ENCODE data around the gene ZDHHC11. TPM values are rescaled to one million over a fixed set of nuclear protein-coding genes. Genes with fewer than 3 reads are reported as not detected.
"Not testable (repeated sequence)": the region's sequence is repeated elsewhere in the genome, so short reads cannot be mapped to it uniquely, and the experiment has no call there.

The ZDHHC11 gene
- total RNA-seq, 1 donor from 2014 or later: 1.5 TPM

DNA sequence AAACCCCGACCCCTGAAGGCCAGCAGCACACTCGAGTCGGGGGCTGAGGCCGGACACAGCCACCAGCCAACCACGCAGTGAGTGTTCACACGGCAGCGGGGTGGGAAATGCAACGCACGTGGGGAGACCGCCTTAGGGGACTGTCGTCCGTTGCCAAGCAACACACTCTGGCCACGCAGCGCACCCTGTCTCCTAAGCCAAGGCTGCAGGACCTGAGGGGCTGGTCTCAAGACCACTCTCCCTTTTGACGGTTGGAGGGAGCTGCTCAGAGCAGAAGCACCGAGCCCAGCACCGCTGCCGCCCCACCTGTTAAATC is 34.3 kb upstream of the ZDHHC11 start:
- no peak for DNase-seq (ENCODE audit: low read depth)
- TF ChIP-seq, protein P1, sequence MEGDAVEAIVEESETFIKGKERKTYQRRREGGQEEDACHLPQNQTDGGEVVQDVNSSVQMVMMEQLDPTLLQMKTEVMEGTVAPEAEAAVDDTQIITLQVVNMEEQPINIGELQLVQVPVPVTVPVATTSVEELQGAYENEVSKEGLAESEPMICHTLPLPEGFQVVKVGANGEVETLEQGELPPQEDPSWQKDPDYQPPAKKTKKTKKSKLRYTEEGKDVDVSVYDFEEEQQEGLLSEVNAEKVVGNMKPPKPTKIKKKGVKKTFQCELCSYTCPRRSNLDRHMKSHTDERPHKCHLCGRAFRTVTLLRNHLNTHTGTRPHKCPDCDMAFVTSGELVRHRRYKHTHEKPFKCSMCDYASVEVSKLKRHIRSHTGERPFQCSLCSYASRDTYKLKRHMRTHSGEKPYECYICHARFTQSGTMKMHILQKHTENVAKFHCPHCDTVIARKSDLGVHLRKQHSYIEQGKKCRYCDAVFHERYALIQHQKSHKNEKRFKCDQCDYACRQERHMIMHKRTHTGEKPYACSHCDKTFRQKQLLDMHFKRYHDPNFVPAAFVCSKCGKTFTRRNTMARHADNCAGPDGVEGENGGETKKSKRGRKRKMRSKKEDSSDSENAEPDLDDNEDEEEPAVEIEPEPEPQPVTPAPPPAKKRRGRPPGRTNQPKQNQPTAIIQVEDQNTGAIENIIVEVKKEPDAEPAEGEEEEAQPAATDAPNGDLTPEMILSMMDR (conservative IDR thresholded peaks at IDR 0.05; ENCODE audit: low read depth, low read length): no peak
- no peak overlapping the region for H3K4me3 ChIP-seq (ENCODE audit: low read depth, low read length)

DNA sequence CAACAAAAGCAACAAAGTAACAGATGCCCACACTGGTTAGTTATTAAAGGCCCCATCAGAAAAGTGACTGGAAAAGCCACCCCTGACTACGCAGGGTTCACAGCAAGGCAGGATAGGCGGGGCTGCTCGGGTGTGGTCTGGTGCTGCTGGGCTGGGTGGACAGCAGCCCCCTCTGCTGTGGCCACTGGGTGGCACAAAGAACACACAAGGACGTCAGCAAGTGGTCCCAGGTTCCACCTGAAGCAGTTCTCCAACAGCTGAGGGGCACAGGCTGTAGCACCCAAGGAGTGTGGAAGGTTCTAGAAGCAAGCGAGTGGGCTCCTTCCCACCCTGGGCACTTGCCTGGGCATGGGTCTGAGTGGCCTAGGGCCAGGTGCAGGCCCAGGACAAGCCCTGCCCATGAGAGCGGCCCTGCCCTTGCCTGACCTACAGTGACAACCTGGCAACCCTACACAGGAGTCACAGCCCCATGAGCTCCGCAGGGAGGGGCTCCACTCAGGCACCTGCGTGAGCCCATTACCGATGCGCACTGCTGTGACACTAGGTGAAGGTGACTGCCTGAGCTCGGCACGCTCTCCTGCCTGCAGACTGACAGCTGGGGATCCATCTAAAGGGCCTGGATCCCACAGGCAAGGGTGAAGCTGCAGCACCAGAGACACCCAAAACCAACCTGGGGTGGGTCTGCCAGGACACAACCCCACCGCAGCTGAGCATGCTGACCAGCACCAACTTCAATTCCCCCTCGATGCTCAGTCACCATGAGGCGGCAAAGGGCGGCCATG is 33.8 kb upstream of the ZDHHC11 start:
- DNase-seq (ENCODE audit: low read depth): no peak
- H3K4me3 ChIP-seq (ENCODE audit: low read depth, low read length): no peak overlapping the region
- TF ChIP-seq, protein P1 (conservative IDR thresholded peaks at IDR 0.05; ENCODE audit: low read depth, low read length): peak; percentile 32

DNA sequence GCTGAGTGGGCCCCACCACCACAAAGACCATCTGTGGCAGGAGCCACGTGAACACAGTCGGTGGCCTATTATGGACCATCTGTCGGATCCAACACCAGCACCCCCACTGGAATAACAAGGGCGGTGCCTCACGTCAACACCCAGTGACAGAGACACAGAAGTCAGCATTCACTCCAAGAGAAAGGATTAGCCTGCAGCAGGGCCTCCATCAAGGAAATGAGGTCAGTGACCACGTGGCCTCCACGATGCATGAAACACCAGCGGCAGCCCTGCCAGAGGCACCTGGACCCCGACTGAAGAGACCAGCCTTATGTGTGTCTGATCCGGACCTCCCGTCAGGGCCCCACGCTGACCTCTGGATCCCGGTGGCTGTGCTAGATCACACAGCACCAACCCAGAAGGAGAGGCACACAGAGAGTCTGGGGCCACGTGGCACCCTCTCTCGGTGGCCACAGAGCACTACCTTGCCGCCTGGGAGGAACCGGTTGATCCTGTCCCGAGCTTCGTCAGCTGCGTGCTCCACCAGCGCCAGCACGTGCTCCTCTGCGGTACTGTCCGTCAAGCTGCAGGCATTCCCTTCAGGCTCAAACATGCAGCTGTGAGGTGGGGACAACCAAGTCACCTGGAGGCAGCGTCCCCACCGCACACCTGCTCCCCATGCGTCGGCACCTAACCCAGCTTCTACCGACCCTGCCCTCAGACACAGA is 32.8 kb upstream of the ZDHHC11 start:
- H3K4me3 ChIP-seq (ENCODE audit: low read depth, low read length): no peak overlapping the region
- TF ChIP-seq, protein P1 (conservative IDR thresholded peaks at IDR 0.05; ENCODE audit: low read depth, low read length): no peak
- DNase-seq (ENCODE audit: low read depth): no peak

DNA sequence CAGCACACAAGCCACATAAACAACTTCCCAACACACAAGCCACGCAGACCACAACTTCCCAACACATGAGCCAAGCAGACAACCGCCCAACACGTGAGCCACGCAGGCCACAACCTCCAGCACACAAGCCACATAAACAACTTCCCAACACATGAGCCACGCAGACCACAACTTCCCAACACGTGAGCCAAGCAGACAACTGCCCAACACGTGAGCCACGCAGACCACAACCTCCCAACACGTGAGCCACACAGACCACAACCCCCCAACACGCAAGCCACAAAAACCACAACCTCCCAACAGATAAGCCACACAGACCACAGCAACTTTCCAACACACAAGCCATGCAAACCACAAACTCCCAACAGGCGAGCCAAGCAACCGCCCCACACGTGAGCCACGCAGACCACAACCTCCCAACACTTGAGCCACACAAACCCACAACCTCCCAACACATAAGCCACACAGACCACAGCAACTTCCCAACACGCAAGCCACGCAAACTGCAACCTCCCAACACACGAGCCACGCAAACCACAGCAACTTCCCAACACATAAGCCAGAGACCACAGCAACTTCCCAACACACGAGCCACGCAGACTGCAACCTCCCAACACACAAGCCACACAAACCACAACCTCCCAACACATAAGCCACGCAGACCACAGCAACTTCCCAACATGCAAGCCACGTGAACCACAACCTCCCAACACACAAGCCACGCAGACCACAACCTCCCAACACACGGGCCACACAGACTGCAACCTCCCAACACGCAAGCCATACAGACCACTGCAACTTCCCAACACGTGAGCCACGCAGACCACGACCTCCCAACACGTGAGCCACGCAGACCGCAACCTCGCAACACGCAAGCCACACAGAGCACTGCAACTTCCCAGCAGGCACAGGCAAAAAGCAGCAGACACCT is 31.7 kb upstream of the ZDHHC11 start:
- no peak for DNase-seq (ENCODE audit: low read depth)
- TF ChIP-seq, protein P1 (conservative IDR thresholded peaks at IDR 0.05; ENCODE audit: low read depth, low read length): no peak
- no peak overlapping the region for H3K4me3 ChIP-seq (ENCODE audit: low read depth, low read length)

DNA sequence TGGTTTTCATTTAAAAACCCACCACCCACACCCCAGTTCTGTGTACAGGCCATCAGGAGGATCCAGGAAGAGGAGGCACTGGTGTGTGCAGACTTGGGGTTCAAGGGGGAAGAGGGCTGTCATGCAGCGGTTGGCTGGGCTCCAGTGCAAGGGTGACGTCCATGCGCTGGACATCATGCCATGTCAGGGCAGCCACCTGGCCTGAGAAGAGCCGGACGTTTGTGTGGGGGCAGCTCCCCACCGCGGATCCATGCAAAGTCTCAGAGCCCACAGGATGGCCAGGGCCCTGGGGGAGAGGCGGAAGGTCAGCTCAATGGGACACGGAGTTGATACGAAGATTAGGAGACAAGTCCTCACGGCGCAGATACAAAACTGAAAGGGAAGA is 30.8 kb upstream of the ZDHHC11 start:
- TF ChIP-seq, protein P1 (conservative IDR thresholded peaks at IDR 0.05; ENCODE audit: low read depth, low read length): no peak
- no peak overlapping the region for H3K4me3 ChIP-seq (ENCODE audit: low read depth, low read length)
- no peak for DNase-seq (ENCODE audit: low read depth)

DNA sequence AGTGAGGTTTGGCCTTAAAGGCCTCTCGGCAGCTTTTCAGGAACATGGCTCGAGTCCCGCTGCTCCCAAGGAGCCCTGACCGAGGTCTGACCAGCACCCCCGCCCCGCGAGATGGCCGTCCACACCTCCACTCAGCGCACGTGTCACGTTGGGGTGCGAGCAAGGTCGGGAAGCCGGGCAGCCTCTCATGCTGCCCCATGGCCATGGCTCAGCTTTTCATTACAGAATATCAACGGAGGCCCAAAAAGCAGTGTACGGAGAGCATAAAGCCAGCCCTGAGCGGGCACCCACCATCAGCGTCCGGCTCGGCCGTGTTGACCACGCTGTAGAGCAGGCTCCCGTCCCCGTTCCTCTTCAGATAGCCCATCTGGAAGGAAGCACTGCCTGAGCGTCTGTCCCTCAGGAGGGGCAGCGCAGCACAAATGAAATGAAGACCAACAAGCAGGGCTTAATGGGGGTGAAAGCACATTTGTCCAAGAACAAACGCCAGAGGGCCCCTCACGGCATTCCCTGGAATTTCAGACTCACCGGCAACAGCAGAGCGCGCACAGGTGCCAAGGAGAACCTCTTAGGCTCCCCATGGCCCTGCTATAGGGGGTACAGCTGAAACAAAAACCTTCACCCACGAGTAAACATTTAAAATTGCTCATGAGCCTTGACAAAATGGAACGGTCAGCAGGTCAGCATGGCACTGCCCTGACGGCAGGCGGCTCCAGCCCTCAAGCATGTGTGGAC is 30.2 kb upstream of the ZDHHC11 start:
- no peak overlapping the region for H3K4me3 ChIP-seq (ENCODE audit: low read depth, low read length)
- DNase-seq (ENCODE audit: low read depth): no peak
- TF ChIP-seq, protein P1 (conservative IDR thresholded peaks at IDR 0.05; ENCODE audit: low read depth, low read length): no peak

DNA sequence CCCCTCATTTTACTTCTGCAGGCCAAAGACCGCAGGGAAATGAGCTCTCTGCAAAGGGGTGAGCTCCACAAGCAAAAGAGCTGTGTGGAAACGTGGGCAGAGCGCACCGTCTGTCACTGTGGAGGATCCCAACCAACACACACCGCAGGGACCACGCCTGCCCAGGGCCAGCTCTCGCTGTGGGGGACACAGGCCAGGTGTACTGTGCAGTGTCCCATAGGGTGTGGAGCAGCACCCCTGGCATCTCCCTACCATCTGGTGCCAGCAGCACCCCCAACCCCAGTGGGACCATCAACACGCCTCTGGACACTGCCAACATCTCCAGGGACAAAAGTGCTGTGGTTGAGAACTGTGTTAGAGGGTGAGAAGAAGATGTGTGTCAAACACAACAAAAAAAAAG is 27.9 kb upstream of the ZDHHC11 start:
- not testable (repeated sequence) for H3K4me3 ChIP-seq (ENCODE audit: low read depth, low read length); DNase-seq (ENCODE audit: low read depth)

Data from epithelial cell of proximal tubule (primary cell).